HL-60 (cell line): ENCODE results near the gene UTP20.
A peak's percentile ranks its signal among the peaks of the same experiment; 100 is the strongest.
"Not testable (repeated sequence)": the region's sequence is repeated elsewhere in the genome, so short reads cannot be mapped to it uniquely, and the experiment has no call there.

Experiments
- DNase-seq, 2 experiments: peaks; one replicate each; pipeline ENCODE4 v3.0.0-alpha.2; 2010 to 2020; ENCODE audit warnings: low read depth in 1 of 2, low spot score in 1 of 2
- H3K27ac ChIP-seq: fragments of 250-450 bp; sonication (Bioruptor Pico); replicated peaks from 2 replicates; pipeline ENCODE4 v1.5.1; 2020; ENCODE audit warnings: mild to moderate bottlenecking, moderate library complexity
- H3K27me3 ChIP-seq: fragments of 250-450 bp; sonication (Bioruptor Pico); 2 replicates; pipeline ENCODE4 v1.5.1; 2021; ENCODE audit warnings: mild to moderate bottlenecking, moderate library complexity; ENCODE audit not compliant: insufficient read depth, poor library complexity, severe bottlenecking
- H3K4me3 ChIP-seq: replicated peaks from 2 replicates; pipeline ENCODE4 v1.5.1; 2011; ENCODE audit warnings: mild to moderate bottlenecking, control low read depth, low read length; ENCODE audit not compliant: insufficient read depth
- GABPA ChIP-seq: IDR thresholded peaks from 2 replicates; pipeline ENCODE4 v1.6.1; 2012; ENCODE audit warnings: low read depth
- POLR2AphosphoS5 ChIP-seq: IDR thresholded peaks from 2 replicates; pipeline ENCODE4 v1.6.1; 2012; ENCODE audit warnings: low read depth
- SPI1 ChIP-seq: IDR thresholded peaks from 2 replicates; pipeline ENCODE4 v1.6.1; 2012; ENCODE audit warnings: low read depth, mild to moderate bottlenecking, borderline replicate concordance
- TF ChIP-seq, protein P1 (sequence below): IDR thresholded peaks from one replicate; pipeline ENCODE4 v1.5.1; 2011; ENCODE audit warnings: low read length, control low read depth, inconsistent platforms; ENCODE audit not compliant: insufficient read depth
- TF ChIP-seq, protein P2 (sequence below): IDR thresholded peaks from 2 replicates; pipeline ENCODE4 v1.6.1; 2012; ENCODE audit warnings: low read depth; ENCODE audit not compliant: insufficient replicate concordance

The UTP20 gene

DNA sequence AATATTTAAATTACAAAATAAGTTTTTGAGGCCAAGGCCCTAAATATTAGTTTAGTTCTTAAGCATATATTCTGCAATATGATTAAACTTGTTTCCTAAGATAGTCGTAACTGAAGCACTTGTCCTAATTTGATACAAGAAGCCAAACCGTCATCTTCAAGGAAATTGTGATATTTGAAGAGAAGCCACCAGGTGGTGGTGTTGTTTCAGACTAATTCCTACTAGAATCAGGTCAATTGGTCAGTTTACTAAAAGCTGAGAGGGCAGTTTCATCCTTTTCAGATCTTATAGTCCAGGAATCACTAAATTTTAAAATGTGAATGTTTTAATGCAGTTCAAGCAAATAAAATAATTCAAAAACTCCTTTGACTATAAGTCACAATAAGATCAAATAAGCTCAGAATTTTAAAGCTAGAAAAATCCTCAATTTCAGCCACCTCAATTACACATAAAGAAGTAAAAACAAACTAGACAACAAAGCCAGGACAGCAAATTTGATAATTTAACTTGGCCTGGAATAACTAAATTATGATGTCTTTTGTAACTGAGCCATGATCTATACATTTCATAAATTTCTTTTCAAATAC is 134.7 kb downstream of the UTP20 start:
- H3K27me3 ChIP-seq, result no peaks in the 10 kb centered on the region
- DNase-seq, result peak; percentile 8 to 45
- no peak overlapping the region for H3K27ac ChIP-seq
- H3K4me3 ChIP-seq, result no peak overlapping the region
- TF ChIP-seq, protein P1, sequence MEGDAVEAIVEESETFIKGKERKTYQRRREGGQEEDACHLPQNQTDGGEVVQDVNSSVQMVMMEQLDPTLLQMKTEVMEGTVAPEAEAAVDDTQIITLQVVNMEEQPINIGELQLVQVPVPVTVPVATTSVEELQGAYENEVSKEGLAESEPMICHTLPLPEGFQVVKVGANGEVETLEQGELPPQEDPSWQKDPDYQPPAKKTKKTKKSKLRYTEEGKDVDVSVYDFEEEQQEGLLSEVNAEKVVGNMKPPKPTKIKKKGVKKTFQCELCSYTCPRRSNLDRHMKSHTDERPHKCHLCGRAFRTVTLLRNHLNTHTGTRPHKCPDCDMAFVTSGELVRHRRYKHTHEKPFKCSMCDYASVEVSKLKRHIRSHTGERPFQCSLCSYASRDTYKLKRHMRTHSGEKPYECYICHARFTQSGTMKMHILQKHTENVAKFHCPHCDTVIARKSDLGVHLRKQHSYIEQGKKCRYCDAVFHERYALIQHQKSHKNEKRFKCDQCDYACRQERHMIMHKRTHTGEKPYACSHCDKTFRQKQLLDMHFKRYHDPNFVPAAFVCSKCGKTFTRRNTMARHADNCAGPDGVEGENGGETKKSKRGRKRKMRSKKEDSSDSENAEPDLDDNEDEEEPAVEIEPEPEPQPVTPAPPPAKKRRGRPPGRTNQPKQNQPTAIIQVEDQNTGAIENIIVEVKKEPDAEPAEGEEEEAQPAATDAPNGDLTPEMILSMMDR, result no peak
- TF ChIP-seq SPI1, result no peak
- TF ChIP-seq POLR2AphosphoS5, result no peak
- no peak for TF ChIP-seq GABPA
- TF ChIP-seq, protein P2, sequence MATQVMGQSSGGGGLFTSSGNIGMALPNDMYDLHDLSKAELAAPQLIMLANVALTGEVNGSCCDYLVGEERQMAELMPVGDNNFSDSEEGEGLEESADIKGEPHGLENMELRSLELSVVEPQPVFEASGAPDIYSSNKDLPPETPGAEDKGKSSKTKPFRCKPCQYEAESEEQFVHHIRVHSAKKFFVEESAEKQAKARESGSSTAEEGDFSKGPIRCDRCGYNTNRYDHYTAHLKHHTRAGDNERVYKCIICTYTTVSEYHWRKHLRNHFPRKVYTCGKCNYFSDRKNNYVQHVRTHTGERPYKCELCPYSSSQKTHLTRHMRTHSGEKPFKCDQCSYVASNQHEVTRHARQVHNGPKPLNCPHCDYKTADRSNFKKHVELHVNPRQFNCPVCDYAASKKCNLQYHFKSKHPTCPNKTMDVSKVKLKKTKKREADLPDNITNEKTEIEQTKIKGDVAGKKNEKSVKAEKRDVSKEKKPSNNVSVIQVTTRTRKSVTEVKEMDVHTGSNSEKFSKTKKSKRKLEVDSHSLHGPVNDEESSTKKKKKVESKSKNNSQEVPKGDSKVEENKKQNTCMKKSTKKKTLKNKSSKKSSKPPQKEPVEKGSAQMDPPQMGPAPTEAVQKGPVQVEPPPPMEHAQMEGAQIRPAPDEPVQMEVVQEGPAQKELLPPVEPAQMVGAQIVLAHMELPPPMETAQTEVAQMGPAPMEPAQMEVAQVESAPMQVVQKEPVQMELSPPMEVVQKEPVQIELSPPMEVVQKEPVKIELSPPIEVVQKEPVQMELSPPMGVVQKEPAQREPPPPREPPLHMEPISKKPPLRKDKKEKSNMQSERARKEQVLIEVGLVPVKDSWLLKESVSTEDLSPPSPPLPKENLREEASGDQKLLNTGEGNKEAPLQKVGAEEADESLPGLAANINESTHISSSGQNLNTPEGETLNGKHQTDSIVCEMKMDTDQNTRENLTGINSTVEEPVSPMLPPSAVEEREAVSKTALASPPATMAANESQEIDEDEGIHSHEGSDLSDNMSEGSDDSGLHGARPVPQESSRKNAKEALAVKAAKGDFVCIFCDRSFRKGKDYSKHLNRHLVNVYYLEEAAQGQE, result no peak

DNA sequence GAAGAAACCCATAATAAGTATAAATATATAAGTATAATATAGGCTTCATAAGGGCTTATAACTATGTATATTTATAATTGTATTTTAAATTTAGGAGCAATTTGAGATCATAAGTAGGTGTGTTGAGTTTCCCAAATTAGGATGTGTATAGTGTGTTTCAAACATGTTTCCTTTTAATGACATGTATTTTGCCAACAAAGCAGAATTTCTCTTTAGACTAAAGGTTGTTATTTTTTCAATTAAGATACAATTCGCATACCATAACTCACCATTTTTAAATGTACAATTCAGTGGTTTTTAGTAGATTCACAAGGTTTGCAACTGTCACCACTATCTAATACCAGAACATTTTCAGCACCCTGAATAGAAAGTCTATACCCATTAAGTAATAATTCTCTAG is 135.3 kb downstream of the UTP20 start:
- no peaks in the 10 kb centered on the region for H3K27me3 ChIP-seq
- no peak overlapping the region for H3K27ac ChIP-seq
- TF ChIP-seq SPI1, result no peak
- no peak for TF ChIP-seq POLR2AphosphoS5
- TF ChIP-seq, protein P1, result no peak
- TF ChIP-seq, protein P2, result no peak
- TF ChIP-seq GABPA, result no peak
- no peak overlapping the region for H3K4me3 ChIP-seq
- DNase-seq, result no peak

DNA sequence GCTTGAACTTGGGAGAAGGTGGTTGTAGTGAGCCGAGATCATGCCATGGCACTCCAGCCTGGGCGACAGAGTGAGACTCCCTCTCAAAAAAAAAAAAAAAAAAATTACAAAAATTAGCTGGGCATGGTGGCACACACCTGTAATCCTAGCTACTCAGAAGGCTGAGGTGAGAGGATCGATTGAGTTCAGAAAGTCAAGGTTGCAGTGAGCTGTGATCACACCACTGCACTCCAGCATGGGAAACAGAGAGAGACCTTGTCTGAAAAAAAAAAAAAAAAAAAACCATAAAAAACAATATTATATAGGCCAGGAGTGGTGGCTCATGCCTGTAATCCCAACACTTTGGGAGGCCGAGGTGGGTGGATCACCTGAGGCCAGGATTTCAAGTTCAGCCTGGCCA is 142.2 kb downstream of the UTP20 start:
- not testable (repeated sequence) for H3K27me3 ChIP-seq, H3K27ac ChIP-seq, H3K4me3 ChIP-seq, DNase-seq

DNA sequence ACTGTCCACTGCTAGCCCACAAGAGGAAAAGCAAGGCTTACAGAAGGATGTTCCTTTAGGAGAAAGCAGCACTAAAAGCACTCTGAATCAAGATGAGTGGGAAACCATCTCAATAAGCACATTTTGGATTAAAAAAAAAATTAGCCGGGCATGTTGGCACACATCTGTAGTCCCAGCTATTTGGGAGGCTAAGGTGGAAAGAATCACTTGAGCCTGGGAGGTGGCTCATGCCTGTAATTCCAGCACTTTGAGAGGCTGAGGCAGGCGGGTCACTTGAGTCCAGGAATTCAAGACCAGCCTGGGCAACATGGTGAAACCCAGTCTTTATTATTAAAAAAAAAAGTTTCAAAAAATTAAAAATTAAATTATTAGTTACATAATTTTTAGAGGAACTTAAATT is 144.7 kb downstream of the UTP20 start:
- TF ChIP-seq, protein P1, result no peak
- TF ChIP-seq GABPA, result no peak
- TF ChIP-seq SPI1, result no peak
- TF ChIP-seq, protein P2, result no peak
- no peak for TF ChIP-seq POLR2AphosphoS5
- DNase-seq, result no peak
- Histone ChIP-seq H3K4me3 (no peak overlapping the region), H3K27ac (no peak overlapping the region), H3K27me3 (no peaks in the 10 kb centered on the region)
